Gastrocnemius medialis (tissue), 4 donors: Measurements from ENCODE around the gene CDC20. TPM values are rescaled to one million over a fixed set of nuclear protein-coding genes. Genes with fewer than 3 reads are reported as not detected.

Experiments
- ATAC-seq, 2 donors: fragments of 150-250 bp; one replicate each; pipeline ENCODE4 v1.9.1; 2016
- DNase-seq, 2 donors: peaks; one replicate each; pipeline ENCODE4 v3.0.0-alpha.2; 2019
- H3K27ac ChIP-seq, 4 donors: fragments of 200-600 bp; sonication (generic); 1 replicate in 1 of 4; 2 replicates in 3 of 4; pipeline ENCODE4 v1.5.1; 2016 to 2018; ENCODE audit warnings: mild to moderate bottlenecking in 2 of 4, moderate library complexity in 1 of 4
- H3K27me3 ChIP-seq, 3 donors: fragments of 200-600 bp; sonication (generic) in 2 of 3; 1 replicate in 1 of 3; 2 replicates in 2 of 3; pipeline versions ENCODE4 v1.5.1 to v1.6.0; 2016 to 2019; ENCODE audit warnings: mild to moderate bottlenecking in 1 of 3, moderate library complexity in 1 of 3
- H3K36me3 ChIP-seq, 2 donors: fragments of 200-600 bp; sonication (generic) in 1 of 2; one replicate each; pipeline ENCODE4 v1.5.1; 2017 to 2018
- H3K4me1 ChIP-seq, 2 donors: fragments of 200-600 bp; sonication (generic) in 1 of 2; one replicate each; pipeline ENCODE4 v1.5.1; 2016 to 2017; ENCODE audit warnings: mild to moderate bottlenecking in 2 of 2
- H3K4me3 ChIP-seq, 4 donors: fragments of 200-600 bp; sonication (generic) in 3 of 4; 1 replicate in 1 of 4; 2 replicates in 3 of 4; pipeline ENCODE4 v1.5.1; 2016 to 2019; ENCODE audit warnings: mild to moderate bottlenecking in 2 of 4
- H3K9me3 ChIP-seq, 3 donors: fragments of 200-600 bp; sonication (generic) in 2 of 3; 1 replicate in 1 of 3; 2 replicates in 2 of 3; pipeline ENCODE4 v1.5.1; 2016 to 2019
- POLR2A ChIP-seq, 2 donors: fragments of 450-650 bp; IDR thresholded peaks; one replicate each; pipeline ENCODE4 v1.6.1; 2017; ENCODE audit warnings: antibody characterized with exemption in 2 of 2, mild to moderate bottlenecking in 2 of 2, moderate library complexity in 2 of 2
- in situ Hi-C, 4 donors: fragments of 200-750 bp; cut with MboI; loops; one replicate each; pipeline versions ENCODE4 v1.15.0 to v1.8.0; 2017; ENCODE audit warnings: low sequenced_read_pairs in 4 of 4
- intact Hi-C: fragments of 100-400 bp; cut with DNase I; formaldehyde crosslinking; loops from one replicate; pipeline ENCODE4 v1.15.1; 2023; ENCODE audit warnings: low total_unique reads
- total RNA-seq, 4 donors: library from RNA; depleted of rRNA; stranded (reverse); fragments of >200 nt; gene quantifications; one replicate each; pipeline versions ENCODE4 v1.1.0 to v1.2.3, GENCODE V29; 2016
- TF ChIP-seq, protein P1 (sequence below), 5 experiments: fragments of 450-650 bp in 3 of 5; fragments of 200-600 bp in 2 of 5; sonication (generic) in 2 of 5; IDR thresholded peaks in 4 of 5; conservative IDR thresholded peaks in 1 of 5; 1 replicate in 4 of 5; 2 replicates in 1 of 5; pipeline ENCODE4 v1.5.1; 2016 to 2019; ENCODE audit warnings: antibody characterized with exemption in 5 of 5, mild to moderate bottlenecking in 3 of 5, moderate library complexity in 3 of 5

Gene CDC20
- total RNA-seq, 4 donors from 2014 or later: 0.46 to 2.4 (median 0.76) TPM

DNA sequence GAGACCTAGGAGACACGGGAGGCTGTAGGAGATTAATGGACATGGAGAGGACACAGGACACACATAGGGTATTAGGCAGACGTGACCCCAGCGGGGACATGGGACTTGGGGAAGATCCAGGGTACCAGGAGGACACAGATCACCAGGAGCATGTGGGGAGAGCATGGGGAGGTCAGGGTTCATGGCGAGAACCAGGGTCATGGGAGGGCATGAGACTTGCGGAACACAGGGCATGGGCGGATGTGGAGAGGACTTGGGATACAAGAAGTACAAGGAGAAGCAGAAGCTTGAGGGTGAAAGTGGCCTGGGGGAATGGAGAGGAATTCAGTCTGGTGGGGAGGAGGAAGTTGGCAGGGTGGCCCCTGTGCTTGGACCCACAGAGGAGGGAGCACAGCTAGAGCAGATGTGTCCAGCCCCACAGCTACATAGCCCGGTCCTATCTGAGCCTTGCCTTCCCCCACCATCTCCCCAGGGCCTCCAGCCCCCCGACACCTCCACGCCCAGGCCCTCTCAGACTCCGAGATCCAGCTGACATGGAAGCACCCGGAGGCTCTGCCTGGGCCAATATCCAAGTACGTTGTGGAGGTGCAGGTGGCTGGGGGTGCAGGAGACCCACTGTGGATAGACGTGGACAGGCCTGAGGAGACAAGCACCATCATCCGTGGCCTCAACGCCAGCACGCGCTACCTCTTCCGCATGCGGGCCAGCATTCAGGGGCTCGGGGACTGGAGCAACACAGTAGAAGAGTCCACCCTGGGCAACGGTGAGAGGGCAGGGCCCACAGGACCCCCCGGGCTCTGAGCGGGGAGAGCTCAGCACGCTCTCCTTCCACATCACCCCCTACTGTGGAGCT is 45.9 kb upstream of the CDC20 start:
- TF ChIP-seq, protein P1, sequence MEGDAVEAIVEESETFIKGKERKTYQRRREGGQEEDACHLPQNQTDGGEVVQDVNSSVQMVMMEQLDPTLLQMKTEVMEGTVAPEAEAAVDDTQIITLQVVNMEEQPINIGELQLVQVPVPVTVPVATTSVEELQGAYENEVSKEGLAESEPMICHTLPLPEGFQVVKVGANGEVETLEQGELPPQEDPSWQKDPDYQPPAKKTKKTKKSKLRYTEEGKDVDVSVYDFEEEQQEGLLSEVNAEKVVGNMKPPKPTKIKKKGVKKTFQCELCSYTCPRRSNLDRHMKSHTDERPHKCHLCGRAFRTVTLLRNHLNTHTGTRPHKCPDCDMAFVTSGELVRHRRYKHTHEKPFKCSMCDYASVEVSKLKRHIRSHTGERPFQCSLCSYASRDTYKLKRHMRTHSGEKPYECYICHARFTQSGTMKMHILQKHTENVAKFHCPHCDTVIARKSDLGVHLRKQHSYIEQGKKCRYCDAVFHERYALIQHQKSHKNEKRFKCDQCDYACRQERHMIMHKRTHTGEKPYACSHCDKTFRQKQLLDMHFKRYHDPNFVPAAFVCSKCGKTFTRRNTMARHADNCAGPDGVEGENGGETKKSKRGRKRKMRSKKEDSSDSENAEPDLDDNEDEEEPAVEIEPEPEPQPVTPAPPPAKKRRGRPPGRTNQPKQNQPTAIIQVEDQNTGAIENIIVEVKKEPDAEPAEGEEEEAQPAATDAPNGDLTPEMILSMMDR (IDR thresholded peaks at IDR 0.05 in 4 of 5, conservative IDR thresholded peaks at IDR 0.05 in 1 of 5): no peak
- no peak for TF ChIP-seq POLR2A (IDR thresholded peaks at IDR 0.05)
- no peak overlapping the region for H3K27ac ChIP-seq
- in situ Hi-C loops (no loop called here), intact Hi-C loops (no loop called here)
- H3K27me3 ChIP-seq: no peaks in the 10 kb centered on the region
- H3K9me3 ChIP-seq: no peaks in the 10 kb centered on the region
- no peak for ATAC-seq
- no peak overlapping the region for H3K4me3 ChIP-seq
- no peak for DNase-seq
- no peaks in the 10 kb centered on the region for H3K36me3 ChIP-seq
- H3K4me1 ChIP-seq: no peaks in the 10 kb centered on the region

DNA sequence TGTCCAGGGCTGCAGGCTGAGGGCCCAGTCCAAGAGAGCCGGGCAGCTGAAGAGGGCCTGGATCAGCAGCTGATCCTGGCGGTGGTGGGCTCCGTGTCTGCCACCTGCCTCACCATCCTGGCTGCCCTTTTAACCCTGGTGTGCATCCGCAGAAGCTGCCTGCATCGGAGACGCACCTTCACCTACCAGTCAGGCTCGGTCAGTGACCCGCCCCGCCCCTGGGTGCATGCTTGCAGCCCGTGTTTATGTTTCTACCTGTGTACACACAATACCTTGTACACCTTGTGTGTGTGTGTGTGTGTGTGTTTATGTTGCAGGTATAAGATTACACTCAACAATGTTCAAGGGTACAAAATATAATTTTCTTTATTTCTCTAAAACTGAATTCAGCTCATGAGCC is 45.0 kb upstream of the CDC20 start:
- no peak for ATAC-seq
- H3K36me3 ChIP-seq: no peaks in the 10 kb centered on the region

DNA sequence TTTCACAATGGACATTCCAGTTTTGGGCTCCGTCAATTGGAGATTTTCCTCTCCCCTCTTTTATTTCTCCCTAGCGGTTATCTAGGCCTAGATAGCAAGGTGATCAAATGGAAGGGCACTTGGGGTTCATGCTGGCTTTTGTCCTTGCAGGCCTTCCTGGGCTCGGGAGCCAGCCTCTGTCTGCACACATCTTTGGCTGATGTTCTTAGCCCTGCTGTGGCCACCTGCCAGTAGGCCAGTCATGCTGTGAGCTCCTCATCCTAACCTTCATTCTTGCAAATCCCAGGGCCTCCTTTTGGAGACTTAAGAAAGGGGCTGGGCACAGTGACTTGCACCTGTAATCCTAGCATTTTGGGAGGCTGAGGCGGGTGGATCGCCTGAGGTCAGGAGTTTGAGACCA is 44.5 kb upstream of the CDC20 start:
- no peak for TF ChIP-seq POLR2A (IDR thresholded peaks at IDR 0.05)
- TF ChIP-seq, protein P1 (IDR thresholded peaks at IDR 0.05 in 4 of 5, conservative IDR thresholded peaks at IDR 0.05 in 1 of 5): no peak
- Histone ChIP-seq H3K4me1 (no peaks in the 10 kb centered on the region), H3K4me3 (no peak overlapping the region), H3K27me3 (no peaks in the 10 kb centered on the region), H3K27ac (no peak overlapping the region), H3K36me3 (no peaks in the 10 kb centered on the region), H3K9me3 (no peaks in the 10 kb centered on the region)
- in situ Hi-C loops (no loop called here), intact Hi-C loops (no loop called here)
- no peak for ATAC-seq
- DNase-seq: no peak

More for the DNA sequence above, 45.0 kb upstream of the CDC20 start:
- intact Hi-C loops (no loop called here), in situ Hi-C loops (no loop called here)
- Histone ChIP-seq H3K9me3 (no peaks in the 10 kb centered on the region), H3K27me3 (no peaks in the 10 kb centered on the region), H3K4me1 (no peaks in the 10 kb centered on the region), H3K4me3 (no peak overlapping the region), H3K27ac (no peak overlapping the region)
- DNase-seq: no peak
- TF ChIP-seq, protein P1 (IDR thresholded peaks at IDR 0.05 in 4 of 5, conservative IDR thresholded peaks at IDR 0.05 in 1 of 5): no peak
- no peak for TF ChIP-seq POLR2A (IDR thresholded peaks at IDR 0.05)

DNA sequence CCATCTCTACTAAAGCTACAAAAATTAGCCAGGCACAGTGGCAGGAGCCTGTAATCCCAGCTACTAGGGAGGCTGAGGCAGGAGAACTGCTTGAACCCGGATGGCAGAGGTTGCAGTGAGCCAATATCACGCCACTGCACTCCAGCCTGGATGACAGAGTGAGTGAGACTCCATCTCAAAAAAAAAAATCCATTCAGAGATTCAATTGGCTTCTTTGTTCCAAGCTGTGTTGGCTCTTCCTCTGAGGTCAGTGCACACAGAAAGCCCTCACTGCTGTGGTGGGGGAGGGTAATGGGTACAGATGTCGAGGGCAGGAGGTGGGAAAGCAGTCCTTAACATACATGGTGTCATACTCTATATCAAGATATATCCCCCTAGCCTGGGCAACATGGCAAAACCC is 43.3 kb upstream of the CDC20 start:
- DNase-seq (no peak), ATAC-seq (no peak)
- Histone ChIP-seq H3K4me1 (no peaks in the 10 kb centered on the region), H3K9me3 (no peaks in the 10 kb centered on the region), H3K4me3 (no peak overlapping the region), H3K27me3 (no peaks in the 10 kb centered on the region), H3K36me3 (no peaks in the 10 kb centered on the region), H3K27ac (no peak overlapping the region)
- intact Hi-C loops: no loop called here
- TF ChIP-seq POLR2A (IDR thresholded peaks at IDR 0.05): no peak
- TF ChIP-seq, protein P1 (IDR thresholded peaks at IDR 0.05 in 4 of 5, conservative IDR thresholded peaks at IDR 0.05 in 1 of 5): no peak
- in situ Hi-C loops: no loop called here
